PFSK-1 (cell line): Measurements from ENCODE around the gene VDAC2.

ENCODE experiments used
- FOXP2 ChIP-seq: optimal IDR thresholded peaks from 2 replicates; pipeline ENCODE3; 2011; ENCODE audit warnings: borderline replicate concordance, control low read depth, inconsistent platforms; ENCODE audit not compliant: insufficient read depth; ENCODE audit errors: extremely low read length, extremely low read depth
- POLR2AphosphoS5 ChIP-seq: IDR thresholded peaks from 2 replicates; pipeline ENCODE4 v1.6.1; 2012; ENCODE audit warnings: low read depth, mild to moderate bottlenecking, control low read depth, low read length, moderate library complexity
- SIN3A ChIP-seq: IDR thresholded peaks from 2 replicates; pipeline ENCODE4 v1.6.1; 2012; ENCODE audit warnings: mild to moderate bottlenecking, low read length, moderate library complexity, borderline replicate concordance; ENCODE audit not compliant: insufficient read depth
- TAF1 ChIP-seq: IDR thresholded peaks from 2 replicates; pipeline ENCODE4 v1.6.1; 2012; ENCODE audit warnings: low read length, control low read depth, borderline replicate concordance; ENCODE audit not compliant: insufficient read depth
- TF ChIP-seq, protein P1 (sequence below), 2 experiments: IDR thresholded peaks; 2 replicates each; pipeline versions ENCODE4 v1.6.1 to v1.8.0; 2011 to 2012; ENCODE audit warnings: low read depth in 2 of 2, low read length in 2 of 2, control low read depth in 1 of 2, inconsistent platforms in 1 of 2, mild to moderate bottlenecking in 1 of 2, moderate library complexity in 1 of 2; ENCODE audit not compliant: insufficient read depth in 1 of 2

The VDAC2 gene

DNA sequence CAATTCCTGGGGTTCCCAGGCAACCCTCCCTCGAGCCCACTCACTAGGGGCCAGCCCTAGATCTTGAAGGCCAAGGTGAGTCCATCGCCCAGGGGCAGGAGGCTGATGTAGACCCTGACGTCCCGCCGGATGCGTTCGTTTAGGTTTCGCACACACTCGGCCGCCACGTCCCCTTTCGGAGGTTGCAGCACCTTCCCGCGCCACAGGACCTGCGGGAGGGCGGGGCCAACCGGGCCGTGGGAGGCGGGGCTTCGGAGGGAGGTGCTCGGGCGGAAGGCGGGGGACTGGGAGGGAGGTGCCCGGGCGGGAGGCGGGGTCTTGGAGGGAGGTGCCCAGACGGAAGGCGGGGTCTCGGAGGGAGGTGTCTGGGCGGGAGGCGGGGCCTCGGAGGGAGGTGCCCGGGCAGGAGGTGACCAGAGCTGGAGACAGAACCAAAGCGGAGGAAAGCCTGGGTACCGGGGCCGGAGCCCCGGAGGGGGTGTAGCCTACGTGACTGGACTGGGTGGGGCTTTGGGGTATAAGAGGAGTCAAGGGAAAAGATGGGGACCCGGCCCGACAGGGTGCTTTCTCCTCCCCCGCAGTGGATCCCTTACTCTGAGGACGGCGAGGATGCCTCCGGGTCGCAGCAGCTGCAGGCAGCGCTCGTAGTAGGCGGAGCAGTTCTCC, 23.6 kb downstream of the VDAC2 start:
- TF ChIP-seq, protein P1, sequence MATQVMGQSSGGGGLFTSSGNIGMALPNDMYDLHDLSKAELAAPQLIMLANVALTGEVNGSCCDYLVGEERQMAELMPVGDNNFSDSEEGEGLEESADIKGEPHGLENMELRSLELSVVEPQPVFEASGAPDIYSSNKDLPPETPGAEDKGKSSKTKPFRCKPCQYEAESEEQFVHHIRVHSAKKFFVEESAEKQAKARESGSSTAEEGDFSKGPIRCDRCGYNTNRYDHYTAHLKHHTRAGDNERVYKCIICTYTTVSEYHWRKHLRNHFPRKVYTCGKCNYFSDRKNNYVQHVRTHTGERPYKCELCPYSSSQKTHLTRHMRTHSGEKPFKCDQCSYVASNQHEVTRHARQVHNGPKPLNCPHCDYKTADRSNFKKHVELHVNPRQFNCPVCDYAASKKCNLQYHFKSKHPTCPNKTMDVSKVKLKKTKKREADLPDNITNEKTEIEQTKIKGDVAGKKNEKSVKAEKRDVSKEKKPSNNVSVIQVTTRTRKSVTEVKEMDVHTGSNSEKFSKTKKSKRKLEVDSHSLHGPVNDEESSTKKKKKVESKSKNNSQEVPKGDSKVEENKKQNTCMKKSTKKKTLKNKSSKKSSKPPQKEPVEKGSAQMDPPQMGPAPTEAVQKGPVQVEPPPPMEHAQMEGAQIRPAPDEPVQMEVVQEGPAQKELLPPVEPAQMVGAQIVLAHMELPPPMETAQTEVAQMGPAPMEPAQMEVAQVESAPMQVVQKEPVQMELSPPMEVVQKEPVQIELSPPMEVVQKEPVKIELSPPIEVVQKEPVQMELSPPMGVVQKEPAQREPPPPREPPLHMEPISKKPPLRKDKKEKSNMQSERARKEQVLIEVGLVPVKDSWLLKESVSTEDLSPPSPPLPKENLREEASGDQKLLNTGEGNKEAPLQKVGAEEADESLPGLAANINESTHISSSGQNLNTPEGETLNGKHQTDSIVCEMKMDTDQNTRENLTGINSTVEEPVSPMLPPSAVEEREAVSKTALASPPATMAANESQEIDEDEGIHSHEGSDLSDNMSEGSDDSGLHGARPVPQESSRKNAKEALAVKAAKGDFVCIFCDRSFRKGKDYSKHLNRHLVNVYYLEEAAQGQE (IDR thresholded peaks at IDR 0.05; ENCODE audit: insufficient read depth in 1 of 2, low read depth in 2 of 2, low read length in 2 of 2), result no peak
- TF ChIP-seq FOXP2, result no peak
- TF ChIP-seq POLR2AphosphoS5, result no peak; the same call in 1 of the 2 replicates
- no peak for TF ChIP-seq SIN3A
- TF ChIP-seq TAF1, result no peak

GRCh38 chr10:75234683-75235374, 24.2 kb downstream of the VDAC2 start:
- TF ChIP-seq SIN3A (no peak), POLR2AphosphoS5 (no peak), TAF1 (no peak), FOXP2 (no peak)
- TF ChIP-seq, protein P1 (IDR thresholded peaks at IDR 0.05; ENCODE audit: insufficient read depth in 1 of 2, low read depth in 2 of 2, low read length in 2 of 2), result no peak

DNA sequence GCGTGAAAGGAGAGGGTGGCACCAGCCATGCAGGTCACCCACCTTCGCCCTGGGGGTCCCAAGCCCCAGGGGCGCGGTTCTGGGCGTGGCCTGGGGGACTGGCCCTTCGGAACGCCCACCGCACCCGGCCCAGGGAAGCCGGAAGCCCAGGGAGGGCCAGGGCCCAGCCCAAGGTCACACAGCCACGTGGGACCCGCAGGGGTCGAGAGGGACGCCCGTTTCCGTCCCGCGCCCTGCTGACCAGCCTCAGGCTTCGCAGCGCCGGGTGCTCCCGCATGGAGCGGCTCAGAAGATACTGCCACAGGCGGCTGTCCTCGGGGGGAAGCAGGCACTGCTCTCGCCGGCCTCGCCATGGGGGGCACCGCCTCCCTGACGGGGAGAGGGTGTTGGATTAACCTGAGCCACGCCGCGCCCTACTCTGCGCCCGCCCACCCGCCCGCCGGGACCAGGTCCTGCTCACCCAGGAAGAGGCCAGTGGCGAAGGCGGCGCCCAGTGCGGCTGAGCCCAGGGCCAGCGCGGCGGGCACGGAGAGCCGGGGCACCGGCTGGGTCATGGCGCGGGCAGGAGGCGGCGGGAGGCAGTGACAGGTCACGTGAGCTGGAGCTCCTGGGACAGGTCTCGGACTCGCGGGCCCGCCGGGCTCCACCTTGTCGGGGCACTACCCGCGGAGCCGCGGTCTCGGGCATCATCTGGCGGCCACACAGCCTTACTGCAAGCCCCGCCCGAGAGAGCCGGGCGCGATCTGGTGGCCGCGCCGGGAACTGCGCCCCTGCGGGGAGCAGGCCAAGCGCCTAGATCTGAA, 25.0 kb downstream of the VDAC2 start, which contains the start of gene COMTD1:
TSS of gene COMTD1 (minus strand) at position 583 of the 803 bp plus-strand sequence. CDS start at position 554, 29 bp downstream.
- TF ChIP-seq TAF1 (no peak), POLR2AphosphoS5 (no peak), SIN3A (no peak), FOXP2 (no peak)
- TF ChIP-seq, protein P1 (IDR thresholded peaks at IDR 0.05; ENCODE audit: insufficient read depth in 1 of 2, low read depth in 2 of 2, low read length in 2 of 2), result no peak

DNA sequence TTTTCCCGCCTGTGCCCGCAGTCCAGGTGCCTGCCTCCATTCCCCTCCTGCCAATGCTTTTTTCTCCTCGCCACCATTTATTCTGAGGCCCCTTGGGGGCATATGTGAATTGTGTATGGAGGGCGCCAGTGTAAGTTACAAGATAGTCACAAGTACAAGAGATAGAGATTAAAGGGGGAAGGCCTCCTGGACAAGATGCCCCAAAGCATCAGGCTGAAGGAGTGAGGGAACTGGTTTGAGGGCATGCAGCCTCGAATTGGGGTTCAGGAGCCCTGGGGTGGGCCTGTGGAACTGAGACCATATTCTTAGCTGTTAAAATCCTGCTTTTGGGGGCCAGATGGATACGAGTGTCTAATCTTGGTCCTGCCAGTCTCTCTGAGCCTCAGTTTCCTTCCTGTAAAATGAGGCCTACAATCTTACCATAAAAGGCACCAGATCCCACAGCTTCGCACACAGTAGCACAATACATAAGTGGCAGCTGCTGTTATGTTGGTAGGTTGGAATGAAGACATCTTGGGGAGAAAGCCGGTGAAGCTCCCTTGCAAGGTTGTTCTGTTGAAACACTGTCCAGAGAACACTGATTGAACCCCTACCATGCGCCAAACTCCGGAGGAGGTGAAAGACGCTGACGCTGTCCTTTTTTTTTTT, 25.7 kb downstream of the VDAC2 start:
- TF ChIP-seq, protein P1 (IDR thresholded peaks at IDR 0.05; ENCODE audit: insufficient read depth in 1 of 2, low read depth in 2 of 2, low read length in 2 of 2), result no peak
- TF ChIP-seq TAF1 (no peak), FOXP2 (no peak), POLR2AphosphoS5 (no peak), SIN3A (no peak)
